ENCODE measurements around the gene MAML2.

MAML2 gene

GRCh38 chr11:96338910-96339705 is 3.9 kb downstream of the MAML2 start:
- DNase-seq = peak; percentile 37

- peak; percentile 23 for DNase-seq
Observed at GRCh38 chr11:96337541-96338431, 5.2 kb downstream of the MAML2 start.

GRCh38 chr11:96335388-96335787 is 7.6 kb downstream of the MAML2 start:
- DNase-seq = no peak

- no peak for DNase-seq
Observed at GRCh38 chr11:96334219-96334618, 8.8 kb downstream of the MAML2 start.

GRCh38 chr11:96333191-96333719 is 9.7 kb downstream of the MAML2 start:
- no peak for DNase-seq

- no peak for DNase-seq
Observed at GRCh38 chr11:96332126-96332771, 10.7 kb downstream of the MAML2 start.

- DNase-seq = no peak
Observed at GRCh38 chr11:96331699-96332116, 11.3 kb downstream of the MAML2 start.

GRCh38 chr11:96330511-96330859 is 12.5 kb downstream of the MAML2 start:
- no peak for DNase-seq

GRCh38 chr11:96329855-96330510 is 13.0 kb downstream of the MAML2 start:
- DNase-seq = no peak

- DNase-seq = no peak
Observed at GRCh38 chr11:96329419-96329818, 13.6 kb downstream of the MAML2 start.

- no peak for DNase-seq
Observed at GRCh38 chr11:96328395-96329010, 14.5 kb downstream of the MAML2 start.

GRCh38 chr11:96326959-96327358 is 16.0 kb downstream of the MAML2 start:
- DNase-seq = no peak

- DNase-seq = no peak
Observed at GRCh38 chr11:96324912-96325311, 18.1 kb downstream of the MAML2 start.

GRCh38 chr11:96323642-96323985 is 19.4 kb downstream of the MAML2 start:
- DNase-seq = no peak

- DNase-seq = no peak
Observed at GRCh38 chr11:96322775-96323641, 20.0 kb downstream of the MAML2 start.

- DNase-seq = no peak
Observed at GRCh38 chr11:96321091-96321490, 21.9 kb downstream of the MAML2 start.

- no peak for DNase-seq
Observed at GRCh38 chr11:96319898-96320656, 22.9 kb downstream of the MAML2 start.

- no peak for DNase-seq
Observed at GRCh38 chr11:96318850-96319249, 24.1 kb downstream of the MAML2 start.

- DNase-seq = no peak
Observed at GRCh38 chr11:96318399-96318798, 24.6 kb downstream of the MAML2 start.

GRCh38 chr11:96317985-96318384 is 25.0 kb downstream of the MAML2 start:
- no peak for DNase-seq
